ENCODE measurements around the gene RNF34.

- TF ChIP-seq CTCF (IDR thresholded peaks at IDR 0.05 in 8 of 11, conservative IDR thresholded peaks at IDR 0.05 in 3 of 11) (no peak), POLR2A (IDR thresholded peaks at IDR 0.05) (no peak), POLR2AphosphoS5 (IDR thresholded peaks at IDR 0.05) (no peak)
Measured at GRCh38 chr12:121371404-121371803, 28.5 kb upstream of the RNF34 start.

Data from spleen (tissue), 7 donors.